GM23338 (cell line): ENCODE data around the gene OPN1MW. TPM values are rescaled to one million over a fixed set of nuclear protein-coding genes. Genes with fewer than 3 reads are reported as not detected.
A peak's percentile ranks its signal among the peaks of the same experiment; 100 is the strongest.
"Not testable (repeated sequence)": the region's sequence is repeated elsewhere in the genome, so short reads cannot be mapped to it uniquely, and the experiment has no call there.

Experiments
- ATAC-seq: fragments of 200-7000 bp; cut with Tn5 transposase; 3 replicates; pipeline ENCODE4 v1.9.1; 2020
- DNase-seq: peaks from one replicate; pipeline ENCODE4 v3.0.0-alpha.2; 2015; ENCODE audit warnings: low spot score
- H2AFZ ChIP-seq: fragments of 200-600 bp; sonication (generic); 2 replicates; pipeline ENCODE4 v1.8.0; 2016; ENCODE audit warnings: antibody characterized with exemption, mild to moderate bottlenecking, moderate library complexity
- H3F3A ChIP-seq: fragments of 200-600 bp; sonication (generic); replicated peaks from 2 replicates; pipeline ENCODE4 v1.8.0; 2017; ENCODE audit warnings: antibody characterized with exemption, mixed run types, low read depth
- H3K27ac ChIP-seq: fragments of 200-600 bp; sonication (generic); 2 replicates; pipeline ENCODE4 v1.6.1; 2016; ENCODE audit warnings: low read depth
- H3K27me3 ChIP-seq: fragments of 200-600 bp; sonication (generic); 2 replicates; pipeline ENCODE4 v1.8.0; 2016; ENCODE audit warnings: mild to moderate bottlenecking, mixed run types, moderate library complexity; ENCODE audit not compliant: insufficient read depth
- H3K36me3 ChIP-seq: fragments of 200-600 bp; sonication (generic); 2 replicates; pipeline ENCODE4 v1.8.0; 2016; ENCODE audit warnings: mild to moderate bottlenecking; ENCODE audit not compliant: insufficient read depth
- H3K4me1 ChIP-seq: fragments of 200-600 bp; sonication (generic); 2 replicates; pipeline ENCODE4 v1.8.0; 2016; ENCODE audit warnings: mild to moderate bottlenecking, moderate library complexity; ENCODE audit not compliant: insufficient read depth
- H3K4me2 ChIP-seq: fragments of 200-600 bp; sonication (generic); 2 replicates; pipeline ENCODE4 v1.7.1; 2017; ENCODE audit warnings: mixed run types
- H3K4me3 ChIP-seq: fragments of 200-600 bp; sonication (generic); 2 replicates; pipeline ENCODE4 v1.6.1; 2016; ENCODE audit warnings: mixed run types
- H3K79me2 ChIP-seq: fragments of 200-600 bp; sonication (generic); replicated peaks from 2 replicates; pipeline ENCODE4 v1.8.0; 2017; ENCODE audit warnings: mild to moderate bottlenecking; ENCODE audit not compliant: insufficient read depth
- H3K9me2 ChIP-seq: fragments of 200-600 bp; sonication (generic); 2 replicates; pipeline ENCODE4 v1.8.0; 2017; ENCODE audit not compliant: insufficient read depth
- H4K20me1 ChIP-seq: fragments of 200-600 bp; sonication (generic); replicated peaks from 2 replicates; pipeline ENCODE4 v1.8.0; 2017; ENCODE audit warnings: mild to moderate bottlenecking; ENCODE audit not compliant: insufficient read depth
- H3K27ac Mint-ChIP-seq: 2 replicates; pipeline ENCODE4 v1.8.0; 2020; ENCODE audit warnings: inconsistent platforms, mild to moderate bottlenecking, moderate library complexity, mixed read lengths
- H3K27me3 Mint-ChIP-seq: 3 replicates; pipeline ENCODE4 v1.8.0; 2022; ENCODE audit warnings: low read depth, mild to moderate bottlenecking, moderate library complexity, mixed read lengths, inconsistent platforms; ENCODE audit not compliant: insufficient read depth, poor library complexity
- H3K36me3 Mint-ChIP-seq: 3 replicates; pipeline ENCODE4 v1.8.0; 2021; ENCODE audit warnings: low read depth, mild to moderate bottlenecking, inconsistent platforms, moderate library complexity, mixed read lengths
- H3K4me1 Mint-ChIP-seq: 3 replicates; pipeline ENCODE4 v1.8.0; 2020; ENCODE audit warnings: mild to moderate bottlenecking, inconsistent platforms, mixed read lengths
- H3K4me3 Mint-ChIP-seq: 3 replicates; pipeline ENCODE4 v1.8.0; 2021; ENCODE audit warnings: moderate library complexity, mild to moderate bottlenecking, inconsistent platforms, mixed read lengths
- H3K9me3 Mint-ChIP-seq: 3 replicates; pipeline ENCODE4 v1.8.0; 2020; ENCODE audit warnings: moderate library complexity, mild to moderate bottlenecking, inconsistent platforms, mixed read lengths
- polyA plus RNA-seq: library from polyadenylated mRNA; unstranded; fragments of >200 nt; fragmentation: Nextera tagmentation; extraction: Ambion mirVana; gene quantifications from 2 replicates; pipeline ENCODE4 v1.2.1, GENCODE V29; 2016
- total RNA-seq: library from RNA; depleted of rRNA; stranded (reverse); fragments of >200 nt; shearing (Covaris generic); gene quantifications from 2 replicates; pipeline ENCODE4 v1.2.3, GENCODE V29; 2014

OPN1MW gene
- total and polyA plus RNA-seq, 2 experiments from 2014 or later = not detected

DNA sequence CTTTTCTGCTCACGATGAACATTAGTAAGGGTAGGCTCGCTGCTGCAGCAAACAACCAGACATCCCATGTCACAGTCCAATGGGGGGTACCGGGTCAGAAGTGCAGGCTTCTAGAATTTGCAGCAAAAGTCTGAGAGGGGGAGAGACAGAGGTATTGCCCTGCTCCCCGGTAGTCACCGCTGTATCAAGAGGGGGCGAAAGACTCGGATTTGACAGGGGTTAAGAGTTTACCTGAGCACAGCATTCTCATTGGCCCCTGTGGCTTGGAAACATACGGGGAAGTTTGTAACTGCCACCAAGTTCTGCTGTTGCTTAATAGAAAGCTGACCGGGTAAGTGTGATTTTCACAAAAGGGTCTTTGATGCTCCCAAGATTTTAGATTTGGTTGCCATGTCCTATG is 28.7 kb downstream of the OPN1MW start:
- H3K36me3 Mint-ChIP-seq, H2AFZ ChIP-seq, H3K36me3 ChIP-seq, H3F3A ChIP-seq, H3K27me3 Mint-ChIP-seq, H3K27ac Mint-ChIP-seq, H3K27me3 ChIP-seq, H4K20me1 ChIP-seq, H3K4me2 ChIP-seq, DNase-seq, H3K4me1 Mint-ChIP-seq, H3K79me2 ChIP-seq, H3K4me1 ChIP-seq, H3K4me3 ChIP-seq, H3K9me3 Mint-ChIP-seq, H3K9me2 ChIP-seq, H3K4me3 Mint-ChIP-seq, H3K27ac ChIP-seq: not testable (repeated sequence)
- peak; percentile 67 for ATAC-seq

DNA sequence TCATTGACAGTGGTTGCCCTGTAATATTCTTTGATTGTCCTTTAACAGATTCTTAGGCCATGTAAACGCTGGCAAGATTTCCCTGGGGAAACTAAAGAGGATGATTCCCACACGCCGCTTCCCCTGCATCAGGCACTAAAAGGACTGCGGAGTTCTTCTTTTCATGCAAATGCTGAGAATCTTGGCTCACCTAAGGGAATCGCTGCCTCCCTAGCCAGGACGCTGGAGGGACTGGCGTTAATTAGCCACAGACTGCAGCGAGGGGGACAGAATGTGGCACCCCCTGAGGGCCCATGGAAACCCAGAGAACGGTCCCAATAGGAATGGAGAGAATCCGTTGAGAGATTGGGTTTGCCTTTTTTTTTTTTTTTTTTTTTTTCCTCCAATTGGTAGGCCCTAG is 29.1 kb downstream of the OPN1MW start:
- not testable (repeated sequence) for H3K36me3 Mint-ChIP-seq, H3K4me1 ChIP-seq, H3K27ac ChIP-seq, H3K4me3 Mint-ChIP-seq, H3K79me2 ChIP-seq, H3K9me3 Mint-ChIP-seq, H4K20me1 ChIP-seq, H3K4me2 ChIP-seq, H3F3A ChIP-seq, H3K27me3 ChIP-seq, H3K4me1 Mint-ChIP-seq, H3K27me3 Mint-ChIP-seq, H3K9me2 ChIP-seq, H3K27ac Mint-ChIP-seq, H3K4me3 ChIP-seq, DNase-seq, H3K36me3 ChIP-seq, H2AFZ ChIP-seq
- ATAC-seq = peak; percentile 86

DNA sequence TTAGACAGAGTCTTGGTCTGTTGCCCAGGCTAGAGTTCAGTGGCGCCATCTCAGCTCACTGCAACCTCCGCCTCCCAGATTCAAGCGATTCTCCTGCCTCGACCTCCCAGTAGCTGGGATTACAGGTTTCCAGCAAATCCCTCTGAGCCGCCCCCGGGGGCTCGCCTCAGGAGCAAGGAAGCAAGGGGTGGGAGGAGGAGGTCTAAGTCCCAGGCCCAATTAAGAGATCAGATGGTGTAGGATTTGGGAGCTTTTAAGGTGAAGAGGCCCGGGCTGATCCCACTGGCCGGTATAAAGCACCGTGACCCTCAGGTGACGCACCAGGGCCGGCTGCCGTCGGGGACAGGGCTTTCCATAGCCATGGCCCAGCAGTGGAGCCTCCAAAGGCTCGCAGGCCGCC is 37.1 kb downstream of the OPN1MW start, which contains the start of gene OPN1MW2:
TSS of gene OPN1MW2 (plus strand) at position 301 of the 400 bp plus-strand sequence. CDS start at position 361, 60 bp downstream.
- not testable (repeated sequence) for H3F3A ChIP-seq, H4K20me1 ChIP-seq, H3K36me3 ChIP-seq, ATAC-seq, H3K79me2 ChIP-seq, H3K36me3 Mint-ChIP-seq, H3K27ac ChIP-seq, H3K4me2 ChIP-seq, DNase-seq, H3K4me1 ChIP-seq, H3K9me2 ChIP-seq, H3K27me3 ChIP-seq, H3K27me3 Mint-ChIP-seq, H2AFZ ChIP-seq, H3K4me3 ChIP-seq, H3K9me3 Mint-ChIP-seq, H3K4me1 Mint-ChIP-seq, H3K4me3 Mint-ChIP-seq, H3K27ac Mint-ChIP-seq

DNA sequence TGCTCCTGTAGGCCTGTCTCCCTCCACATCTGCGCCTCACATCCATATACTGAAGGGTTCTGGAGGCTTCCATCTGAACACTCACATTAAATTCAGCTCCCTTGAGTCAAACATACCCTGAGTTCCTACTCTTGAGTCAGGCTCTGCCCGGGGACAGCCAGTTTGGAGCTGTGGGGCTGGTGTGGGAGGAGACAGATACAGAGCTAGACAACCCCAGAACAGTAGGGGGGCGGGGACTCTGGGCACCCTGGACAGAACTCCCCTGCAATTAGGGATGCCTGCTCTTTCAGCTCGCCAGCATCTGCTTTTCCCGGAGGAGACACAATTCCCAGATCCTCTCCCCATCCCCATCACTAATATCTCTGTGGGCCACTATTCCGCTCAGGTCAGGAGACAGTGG is 42.9 kb downstream of the OPN1MW start:
- not testable (repeated sequence) for H3K36me3 Mint-ChIP-seq, H2AFZ ChIP-seq, H3K27me3 ChIP-seq, H3K27ac Mint-ChIP-seq, H3K4me3 ChIP-seq, H3K9me2 ChIP-seq, H3K79me2 ChIP-seq, H3K4me3 Mint-ChIP-seq, H3K27ac ChIP-seq, H3K27me3 Mint-ChIP-seq, H4K20me1 ChIP-seq, H3K36me3 ChIP-seq, H3K9me3 Mint-ChIP-seq, H3K4me1 ChIP-seq, ATAC-seq, H3F3A ChIP-seq, DNase-seq, H3K4me2 ChIP-seq, H3K4me1 Mint-ChIP-seq

DNA sequence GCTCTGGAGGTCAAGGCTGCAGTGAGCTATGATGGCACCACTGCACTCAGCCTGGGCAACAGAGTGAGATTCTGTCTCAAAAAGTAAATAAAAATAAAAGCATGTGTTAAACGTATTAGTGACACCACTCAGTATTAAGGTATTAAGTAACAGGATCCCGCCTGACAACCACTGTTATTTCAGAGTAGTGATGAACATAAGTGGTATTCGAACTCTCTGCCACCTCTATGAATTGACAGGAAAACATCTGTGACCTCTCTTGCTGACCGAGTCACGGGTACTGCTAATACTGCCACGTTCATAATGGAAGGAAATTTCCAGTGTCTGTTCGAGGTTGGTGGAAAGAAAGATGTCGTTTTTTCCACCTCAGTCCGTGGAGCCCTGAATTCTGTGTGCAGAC is 44.3 kb downstream of the OPN1MW start:
- H2AFZ ChIP-seq, H3K36me3 ChIP-seq, H3K4me3 ChIP-seq, H3K27ac Mint-ChIP-seq, H3K9me2 ChIP-seq, H3F3A ChIP-seq, ATAC-seq, H3K4me1 Mint-ChIP-seq, H4K20me1 ChIP-seq, DNase-seq, H3K36me3 Mint-ChIP-seq, H3K4me3 Mint-ChIP-seq, H3K27me3 Mint-ChIP-seq, H3K27ac ChIP-seq, H3K4me2 ChIP-seq, H3K79me2 ChIP-seq, H3K27me3 ChIP-seq, H3K9me3 Mint-ChIP-seq, H3K4me1 ChIP-seq: not testable (repeated sequence)

DNA sequence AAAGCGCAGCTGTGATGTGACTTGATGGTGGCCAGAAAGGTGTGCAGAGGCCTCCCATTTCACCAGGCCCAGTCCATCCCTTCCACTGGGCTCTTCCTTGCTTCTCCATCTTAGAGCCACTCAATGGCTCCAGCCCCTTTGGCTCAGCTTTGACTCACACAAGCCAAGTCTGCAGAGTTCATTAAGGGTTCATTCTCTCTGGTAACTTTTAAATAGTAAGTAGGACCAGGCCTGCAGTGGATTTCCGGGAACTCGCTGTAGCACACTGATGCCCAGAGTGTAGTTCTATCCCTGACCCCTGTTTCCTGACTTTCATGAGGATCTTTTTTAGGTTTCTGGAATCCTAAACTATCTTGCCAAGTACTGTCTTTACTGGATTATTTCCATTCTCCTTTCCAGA is 49.0 kb downstream of the OPN1MW start:
- H3K9me3 Mint-ChIP-seq = not testable (repeated sequence)

DNA sequence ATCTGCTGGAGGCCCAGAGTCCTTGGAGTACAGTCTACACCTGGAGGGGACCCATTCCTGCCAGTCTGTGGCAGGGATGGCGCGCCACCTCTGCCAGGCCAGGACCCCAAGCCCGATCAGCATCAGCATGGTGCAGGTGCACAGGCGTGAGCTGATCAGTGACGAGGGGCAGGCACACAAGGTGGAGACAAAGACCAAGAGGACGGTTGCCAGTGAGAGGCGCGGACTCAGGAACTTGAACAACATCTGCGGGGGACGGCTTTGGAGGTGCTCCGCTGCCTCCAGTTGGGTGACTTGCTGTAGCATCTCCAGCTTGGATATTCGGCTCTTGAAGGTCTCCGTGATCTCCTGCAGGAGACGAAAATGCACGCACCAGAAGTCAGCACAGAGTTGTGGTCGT is 51.2 kb downstream of the OPN1MW start:
- H3K4me2 ChIP-seq, H3K9me2 ChIP-seq, H3K36me3 ChIP-seq, DNase-seq, H3K4me1 ChIP-seq, H3F3A ChIP-seq, H4K20me1 ChIP-seq, H3K4me3 ChIP-seq, H3K4me3 Mint-ChIP-seq, H3K27me3 Mint-ChIP-seq, H3K27ac ChIP-seq, H3K79me2 ChIP-seq, H3K4me1 Mint-ChIP-seq, H3K36me3 Mint-ChIP-seq, H2AFZ ChIP-seq, H3K9me3 Mint-ChIP-seq, H3K27ac Mint-ChIP-seq, H3K27me3 ChIP-seq: not testable (repeated sequence)
- peak; percentile 53 for ATAC-seq

More for the DNA sequence above, 49.0 kb downstream of the OPN1MW start:
- not testable (repeated sequence) for H3F3A ChIP-seq, H3K4me2 ChIP-seq, H3K4me1 ChIP-seq, H3K27ac Mint-ChIP-seq, H4K20me1 ChIP-seq, H3K9me2 ChIP-seq, H3K27me3 ChIP-seq, H2AFZ ChIP-seq, H3K36me3 ChIP-seq, H3K27ac ChIP-seq, H3K4me3 ChIP-seq, ATAC-seq, H3K27me3 Mint-ChIP-seq, DNase-seq, H3K36me3 Mint-ChIP-seq, H3K79me2 ChIP-seq, H3K4me3 Mint-ChIP-seq, H3K4me1 Mint-ChIP-seq
